Ishikawa (cell line): Measurements from ENCODE around the gene GRIK2.

ENCODE experiments used
- EP300 ChIP-seq: IDR thresholded peaks from 2 replicates; pipeline ENCODE4 v1.6.1; 2012; ENCODE audit warnings: borderline replicate concordance
- NFIC ChIP-seq: IDR thresholded peaks from 2 replicates; pipeline ENCODE4 v1.6.1; 2012
- RAD21 ChIP-seq: IDR thresholded peaks from 2 replicates; pipeline ENCODE4 v1.6.1; 2012; ENCODE audit warnings: low read depth
- REST ChIP-seq: IDR thresholded peaks from 2 replicates; pipeline ENCODE4 v1.6.1; 2012; ENCODE audit warnings: low read depth, mild to moderate bottlenecking
- TAF1 ChIP-seq: IDR thresholded peaks from 2 replicates; pipeline ENCODE4 v1.6.1; 2012; ENCODE audit warnings: low read depth, mild to moderate bottlenecking
- USF1 ChIP-seq: IDR thresholded peaks from 2 replicates; pipeline ENCODE4 v1.6.1; 2012

- TF ChIP-seq REST (no peak), EP300 (no peak), NFIC (no peak), USF1 (no peak), RAD21 (no peak), TAF1 (no peak)
Observed at GRCh38 chr6:101534821-101535220, 141.3 kb downstream of the GRIK2 start.
